ENCODE results near the gene FBN3.
"Not testable (repeated sequence)": the region's sequence is repeated elsewhere in the genome, so short reads cannot be mapped to it uniquely, and the experiment has no call there.

FBN3 gene

GRCh38 chr19:8158411-8159074 is 9.2 kb upstream of the FBN3 start:
- H3K4me3 ChIP-seq (ENCODE audit: control insufficient read depth, low read depth, low read length): no peak overlapping the region
- peak; percentile 80 for DNase-seq (ENCODE audit: low read depth)
- peak; percentile 65 for TF ChIP-seq CTCF (conservative IDR thresholded peaks at IDR 0.05; ENCODE audit: control insufficient read depth, insufficient read depth, low read depth, low read length)

DNA sequence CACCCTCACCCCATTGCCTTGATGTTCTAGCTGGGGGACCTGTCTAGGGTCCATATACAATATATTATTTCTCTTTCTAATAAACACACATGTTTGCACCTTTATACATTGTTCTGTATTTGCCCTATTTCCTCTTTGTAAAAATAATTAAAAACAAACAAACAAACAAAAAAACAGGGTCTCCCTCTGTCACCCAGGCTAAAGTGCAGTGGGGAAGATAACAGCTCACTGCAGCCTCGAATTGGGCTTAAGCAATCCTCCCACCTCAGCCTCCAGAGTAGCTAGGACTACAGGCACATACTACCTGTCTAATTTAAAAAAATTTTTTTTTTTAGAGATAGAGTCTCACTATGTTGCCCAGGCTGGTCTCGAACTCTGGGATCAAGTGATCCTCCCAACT is 5.9 kb upstream of the FBN3 start:
- no peak for TF ChIP-seq CTCF (conservative IDR thresholded peaks at IDR 0.05; ENCODE audit: control insufficient read depth, insufficient read depth, low read depth, low read length)
- H3K4me3 ChIP-seq (ENCODE audit: control insufficient read depth, low read depth, low read length): no peak overlapping the region
- no peak for DNase-seq (ENCODE audit: low read depth)

GRCh38 chr19:8154014-8154413 is 4.6 kb upstream of the FBN3 start:
- not testable (repeated sequence) for H3K4me3 ChIP-seq (ENCODE audit: control insufficient read depth, low read depth, low read length); DNase-seq (ENCODE audit: low read depth)

GRCh38 chr19:8151767-8152035 is 2.3 kb upstream of the FBN3 start:
- no peak overlapping the region for H3K4me3 ChIP-seq (ENCODE audit: control insufficient read depth, low read depth, low read length)
- no peak for DNase-seq (ENCODE audit: low read depth)
- TF ChIP-seq CTCF (conservative IDR thresholded peaks at IDR 0.05; ENCODE audit: control insufficient read depth, insufficient read depth, low read depth, low read length): no peak

DNA sequence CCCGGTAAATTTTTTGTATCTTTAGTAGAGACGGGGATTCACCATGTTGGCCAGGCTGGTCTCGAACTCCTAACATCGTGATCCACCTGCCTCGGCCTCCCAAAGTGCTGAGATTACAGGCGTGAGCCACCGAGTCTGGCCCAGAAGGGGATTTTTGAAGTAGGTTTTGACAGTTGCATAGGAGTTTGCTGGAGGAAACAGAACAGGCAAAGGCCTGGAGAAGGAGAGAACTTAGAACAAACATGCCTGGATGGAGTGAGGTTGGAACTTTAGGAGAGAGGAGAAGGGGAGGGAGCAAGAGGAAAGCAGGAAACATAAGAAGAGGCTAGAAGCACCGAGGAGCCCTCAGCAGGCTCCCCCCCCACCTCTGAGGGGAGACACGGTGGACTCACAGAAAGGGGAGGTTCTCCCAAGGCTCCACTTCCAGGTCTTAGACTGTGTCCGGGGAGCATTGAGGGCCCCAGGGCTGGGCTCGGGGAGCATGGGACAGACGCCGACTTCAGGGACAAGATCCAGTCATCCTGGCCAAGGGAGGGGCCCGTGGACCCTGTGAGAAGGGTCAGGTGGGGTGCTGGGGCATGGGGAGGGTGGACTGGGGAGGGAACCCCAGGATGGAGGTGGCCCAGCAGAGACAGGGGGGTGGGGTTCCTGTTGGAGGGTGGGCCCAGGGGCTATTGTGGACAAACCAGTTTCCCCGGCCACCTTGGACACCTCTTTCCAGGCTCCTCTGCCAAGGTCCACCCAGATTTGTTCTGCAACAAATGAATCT is 1.8 kb upstream of the FBN3 start:
- H3K4me3 ChIP-seq (ENCODE audit: control insufficient read depth, low read depth, low read length): no peak overlapping the region
- no peak for DNase-seq (ENCODE audit: low read depth)
- no peak for TF ChIP-seq CTCF (conservative IDR thresholded peaks at IDR 0.05; ENCODE audit: control insufficient read depth, insufficient read depth, low read depth, low read length)

DNA sequence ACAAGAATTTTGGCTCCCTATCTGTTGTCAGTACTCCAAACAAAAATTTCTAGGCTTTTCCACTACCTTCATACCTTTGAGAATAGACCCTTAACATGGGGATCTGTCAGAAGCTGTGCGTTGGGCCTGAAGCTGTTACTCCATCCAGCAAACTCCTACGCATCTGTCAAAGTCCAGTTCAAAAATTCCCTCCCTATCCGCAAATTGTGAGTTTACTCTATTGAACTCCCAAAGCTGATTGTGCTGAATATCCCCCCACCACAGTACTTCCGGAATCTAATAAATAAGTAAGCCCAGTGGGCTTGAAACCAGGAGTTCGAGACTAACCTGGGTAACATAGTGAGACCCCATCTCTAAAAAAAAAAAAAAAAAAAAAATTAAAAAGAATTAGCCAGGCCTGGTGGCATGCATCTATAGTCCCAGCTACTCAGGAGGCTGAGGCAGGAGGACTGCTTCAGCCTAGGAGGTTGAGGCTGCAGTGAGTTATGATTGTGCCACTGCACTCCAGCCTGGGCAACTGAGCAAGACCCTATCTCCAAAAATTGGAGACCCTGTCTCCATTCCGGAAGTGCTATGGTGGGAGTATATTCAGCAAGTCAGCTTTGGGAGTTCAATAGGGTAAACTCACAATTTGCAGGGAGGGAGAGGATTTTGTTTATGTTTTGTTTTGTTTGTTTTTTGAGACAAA is 930 bp upstream of the FBN3 start:
- H3K4me3 ChIP-seq (ENCODE audit: control insufficient read depth, low read depth, low read length): no peak overlapping the region
- DNase-seq (ENCODE audit: low read depth): no peak
- no peak for TF ChIP-seq CTCF (conservative IDR thresholded peaks at IDR 0.05; ENCODE audit: control insufficient read depth, insufficient read depth, low read depth, low read length)
